IMR-90 (cell line): ENCODE results near the gene G6PC2. TPM values are rescaled to one million over a fixed set of nuclear protein-coding genes. Genes with fewer than 3 reads are reported as not detected.

Experiments
- ATAC-seq: fragments of 200-7000 bp; cut with Tn5 transposase; 2 replicates; pipeline ENCODE4 v1.9.1; 2020; ENCODE audit warnings: low read depth, mild to moderate bottlenecking, moderate library complexity
- BruUV-seq: library from RNA; stranded (reverse); fragments of 400-500 nt; replicated peaks from 2 replicates; lab custom pipeline; 2021; lab: Mats Ljungman, UMichigan
- CTCF ChIA-PET: fragments of 300-600 bp; formaldehyde crosslinking; extraction: SDS; loops from one replicate; lab custom pipeline; 2021; ENCODE audit warnings: antibody characterized with exemption; lab: Yijun Ruan, JAX
- POLR2A ChIA-PET: fragments of 300-600 bp; sonication (Branson Sonifier 250); formaldehyde crosslinking; loops from one replicate; lab custom pipeline; 2022; ENCODE audit warnings: antibody characterized with exemption; ENCODE audit not compliant: unreplicated experiment; lab: Charles Lee
- DNase-seq: peaks from one replicate; pipeline ENCODE4 v3.0.0; 2013
- H2AFZ ChIP-seq: replicated peaks from 2 replicates; pipeline ENCODE3; 2013; ENCODE audit warnings: low read length, mild to moderate bottlenecking; ENCODE audit not compliant: poor library complexity
- H2AK5ac ChIP-seq: 2 replicates; pipeline ENCODE4 v1.6.1; 2013; ENCODE audit warnings: low read depth, low read length, inconsistent platforms
- H2AK9ac ChIP-seq: replicated peaks from 2 replicates; pipeline ENCODE3; 2013; ENCODE audit warnings: mild to moderate bottlenecking, low read depth, low read length, moderate library complexity; ENCODE audit not compliant: poor library complexity
- H2BK120ac ChIP-seq: 2 replicates; pipeline ENCODE4 v1.6.1; 2013; ENCODE audit warnings: low read depth, low read length, inconsistent platforms
- H2BK15ac ChIP-seq: 3 replicates; pipeline ENCODE4 v1.6.1; 2013; ENCODE audit warnings: low read depth, low read length, inconsistent platforms
- H2BK20ac ChIP-seq: 2 replicates; pipeline ENCODE4 v1.6.1; 2013; ENCODE audit warnings: low read depth, mild to moderate bottlenecking, inconsistent platforms, low read length, moderate library complexity
- H2BK5ac ChIP-seq: 2 replicates; pipeline ENCODE4 v1.6.1; 2013; ENCODE audit warnings: mild to moderate bottlenecking, low read depth, low read length, inconsistent platforms; ENCODE audit not compliant: poor library complexity, severe bottlenecking
- H3K14ac ChIP-seq: replicated peaks from 2 replicates; pipeline ENCODE4 v1.6.1; 2013; ENCODE audit warnings: low read depth, low read length, inconsistent platforms
- H3K18ac ChIP-seq: 2 replicates; pipeline ENCODE4 v1.6.1; 2013; ENCODE audit warnings: low read depth, low read length, control low read depth
- H3K23ac ChIP-seq: 2 replicates; pipeline ENCODE4 v1.6.1; 2013; ENCODE audit warnings: low read depth, low read length, inconsistent platforms
- H3K27ac ChIP-seq: 2 replicates; pipeline ENCODE4 v1.5.1; 2013; ENCODE audit warnings: mild to moderate bottlenecking, control low read depth, low read length; ENCODE audit not compliant: insufficient read depth
- H3K27me3 ChIP-seq: 2 replicates; pipeline ENCODE4 v1.6.1; 2013; ENCODE audit warnings: low read length; ENCODE audit not compliant: control insufficient read depth, insufficient read depth
- H3K36me3 ChIP-seq: 2 replicates; pipeline ENCODE4 v1.6.1; 2013; ENCODE audit warnings: low read length, mixed read lengths; ENCODE audit not compliant: control insufficient read depth, insufficient read depth
- H3K4ac ChIP-seq: 2 replicates; pipeline ENCODE4 v1.6.1; 2013; ENCODE audit warnings: low read depth, low read length, inconsistent platforms
- H3K4me1 ChIP-seq: 2 replicates; pipeline ENCODE4 v1.6.1; 2013; ENCODE audit warnings: low read length, mixed read lengths; ENCODE audit not compliant: control insufficient read depth, insufficient read depth
- H3K4me2 ChIP-seq: 2 replicates; pipeline ENCODE4 v1.6.1; 2013; ENCODE audit warnings: low read depth, mild to moderate bottlenecking, control low read depth, low read length, moderate library complexity
- H3K4me3 ChIP-seq: 2 replicates; pipeline ENCODE4 v1.5.1; 2013; ENCODE audit warnings: low read depth, mild to moderate bottlenecking, control low read depth, low read length, moderate library complexity; ENCODE audit not compliant: insufficient read depth
- H3K56ac ChIP-seq: 2 replicates; pipeline ENCODE4 v1.6.1; 2013; ENCODE audit warnings: low read length, inconsistent platforms; ENCODE audit not compliant: insufficient read depth; ENCODE audit errors: extremely low read depth
- H3K79me1 ChIP-seq, 2 experiments: 2 replicates each; pipeline ENCODE4 v1.6.1; 2013; ENCODE audit warnings: low read length in 2 of 2, inconsistent platforms in 1 of 2, low read depth in 1 of 2
- H3K9ac ChIP-seq: 2 replicates; pipeline ENCODE4 v1.6.1; 2013; ENCODE audit warnings: low read depth, low read length, control low read depth
- H3K9me1 ChIP-seq: 2 replicates; pipeline ENCODE4 v1.6.1; 2013; ENCODE audit warnings: low read length, inconsistent platforms; ENCODE audit not compliant: insufficient read depth
- H3K9me3 ChIP-seq: 2 replicates; pipeline ENCODE4 v1.6.1; 2013; ENCODE audit warnings: low read length; ENCODE audit not compliant: control insufficient read depth, insufficient read depth
- H4K20me1 ChIP-seq: 2 replicates; pipeline ENCODE4 v1.6.1; 2013; ENCODE audit warnings: low read length, inconsistent platforms; ENCODE audit not compliant: insufficient read depth
- H4K5ac ChIP-seq: 2 replicates; pipeline ENCODE4 v1.6.1; 2013; ENCODE audit warnings: mild to moderate bottlenecking, low read depth, low read length, control low read depth
- H4K8ac ChIP-seq, 2 experiments: 2 replicates each; pipeline ENCODE4 v1.6.1; 2013; ENCODE audit warnings: low read depth in 2 of 2, low read length in 2 of 2, control low read depth in 1 of 2, inconsistent platforms in 1 of 2
- H4K91ac ChIP-seq: 2 replicates; pipeline ENCODE4 v1.6.1; 2013; ENCODE audit warnings: low read depth, low read length, inconsistent platforms; ENCODE audit not compliant: insufficient read depth
- BHLHE40 ChIP-seq: fragments of 150-350 bp; IDR thresholded peaks from 2 replicates; pipeline ENCODE4 v1.6.1; 2016; ENCODE audit warnings: mild to moderate bottlenecking, low read depth, low read length
- CEBPB ChIP-seq: IDR thresholded peaks from 2 replicates; pipeline ENCODE4 v1.6.1; 2012; ENCODE audit warnings: low read depth, low read length, improper control_type of control experiment
- CHD1 ChIP-seq: IDR thresholded peaks from 2 replicates; pipeline ENCODE4 v1.6.1; 2012; ENCODE audit warnings: low read depth, low read length, improper control_type of control experiment
- CTCF ChIP-seq: conservative IDR thresholded peaks from 2 replicates; pipeline ENCODE4 v1.5.1; 2012; ENCODE audit warnings: mild to moderate bottlenecking, low read depth, low read length, improper control_type of control experiment
- ELK1 ChIP-seq: fragments of 150-350 bp; IDR thresholded peaks from 2 replicates; pipeline ENCODE4 v1.6.1; 2016; ENCODE audit warnings: low read depth, mild to moderate bottlenecking, low read length, moderate library complexity, borderline replicate concordance
- MAFK ChIP-seq: IDR thresholded peaks from 2 replicates; pipeline ENCODE4 v1.6.1; 2012; ENCODE audit warnings: low read depth, low read length, improper control_type of control experiment
- MAZ ChIP-seq: IDR thresholded peaks from 2 replicates; pipeline ENCODE4 v1.6.1; 2012; ENCODE audit warnings: low read depth, mild to moderate bottlenecking, low read length, improper control_type of control experiment, moderate library complexity, borderline replicate concordance
- MXI1 ChIP-seq: IDR thresholded peaks from 2 replicates; pipeline ENCODE4 v1.6.1; 2012; ENCODE audit warnings: low read depth, mild to moderate bottlenecking, low read length, moderate library complexity, borderline replicate concordance
- NFE2L2 ChIP-seq: fragments of 150-350 bp; IDR thresholded peaks from 2 replicates; pipeline ENCODE4 v1.6.1; 2016; ENCODE audit warnings: low read depth, mild to moderate bottlenecking, low read length
- POLR2A ChIP-seq: IDR thresholded peaks from 2 replicates; pipeline ENCODE4 v1.6.1; 2012; ENCODE audit warnings: mild to moderate bottlenecking, low read depth, low read length
- RCOR1 ChIP-seq: IDR thresholded peaks from 2 replicates; pipeline ENCODE4 v1.6.1; 2012; ENCODE audit warnings: mild to moderate bottlenecking, low read length, improper control_type of control experiment; ENCODE audit not compliant: insufficient replicate concordance
- RFX5 ChIP-seq: IDR thresholded peaks from 2 replicates; pipeline ENCODE4 v1.8.0; 2012; ENCODE audit warnings: low read depth, mild to moderate bottlenecking, low read length, moderate library complexity
- SMC3 ChIP-seq: fragments of 150-350 bp; IDR thresholded peaks from 2 replicates; pipeline ENCODE4 v1.6.1; 2016; ENCODE audit warnings: low read depth, mild to moderate bottlenecking, antibody characterized with exemption, low read length, moderate library complexity
- USF2 ChIP-seq: fragments of 150-350 bp; IDR thresholded peaks from 2 replicates; pipeline ENCODE4 v1.6.1; 2017; ENCODE audit warnings: mild to moderate bottlenecking, antibody characterized with exemption, low read length, low read depth
- WGBS, 2 experiments: methylation state at CpG; one replicate each; pipeline versions ENCODE4 v1.1.5 to v1.1.7; 2013; ENCODE audit warnings: missing lambda C conversion rate in 2 of 2; ENCODE audit not compliant: insufficient read length in 1 of 2; ENCODE audit errors: extremely low coverage in 2 of 2; 5-methylcytosine and 5-hydroxymethylcytosine counted together
- dilution Hi-C: fragments of 300-500 bp; cut with HindIII; formaldehyde crosslinking; loops from one replicate; pipeline ENCODE4 v1.14.3; 2018; ENCODE audit warnings: low sequenced_read_pairs; ENCODE audit not compliant: unreplicated experiment
- in situ Hi-C: fragments of 300-500 bp; cut with MboI; formaldehyde crosslinking; loops from 3 replicates; pipeline ENCODE4 v1.14.3; 2019; ENCODE audit warnings: low sequenced_read_pairs, inconsistent platforms, mixed read lengths
- intact Hi-C: fragments of 100-400 bp; cut with micrococcal nuclease; formaldehyde crosslinking; loops from 2 replicates; pipeline ENCODE4 v1.10.0; 2022
- polyA plus RNA-seq, 3 experiments: library from polyadenylated mRNA; depleted of rRNA; stranded (reverse); fragments of >200 nt; gene quantifications; 2 replicates each; pipeline ENCODE4 v1.2.3, GENCODE V29; 2012; ENCODE audit warnings: low replicate concordance in 1 of 3
- total RNA-seq: library from RNA; depleted of rRNA; stranded (reverse); fragments of >200 nt; gene quantifications from 2 replicates; pipeline ENCODE4 v1.2.3, GENCODE V29; 2012

The G6PC2 gene
- total and polyA plus RNA-seq, 2 of the 4 experiments (the other 2 are of a cell fraction): not detected

GRCh38 chr2:168858146-168858545 is 42.9 kb upstream of the G6PC2 start:
- Histone ChIP-seq H3K56ac (no peak overlapping the region), H3K27me3 (no peaks in the 10 kb centered on the region), H3K18ac (no peak overlapping the region), H3K4ac (no peak overlapping the region), H3K79me1 (no peaks in the 10 kb centered on the region), H2AFZ (no peak overlapping the region), H2AK5ac (no peak overlapping the region), H2BK120ac (no peak overlapping the region), H2AK9ac (no peak overlapping the region), H4K8ac (no peak overlapping the region), H2BK20ac (no peak overlapping the region), H3K9me3 (no peaks in the 10 kb centered on the region), H3K36me3 (no peaks in the 10 kb centered on the region), H3K4me2 (no peak overlapping the region), H3K27ac (no peak overlapping the region), H3K9ac (no peak overlapping the region), H3K4me3 (no peak overlapping the region), H2BK5ac (no peak overlapping the region), H4K20me1 (no peaks in the 10 kb centered on the region), H3K14ac (no peak overlapping the region), H3K9me1 (no peaks in the 10 kb centered on the region), H2BK15ac (no peak overlapping the region), H4K91ac (no peak overlapping the region), H3K23ac (no peak overlapping the region), H3K4me1 (peaks cover 1% of the 10 kb centered on the region; the same call in 1 of the 2 replicates), H4K5ac (no peak overlapping the region)
- in situ Hi-C loops: no loop called here
- BruUV-seq: no TSS peak
- TF ChIP-seq SMC3 (no peak), CEBPB (no peak), ELK1 (no peak), RCOR1 (no peak), BHLHE40 (no peak), MAFK (no peak), CHD1 (no peak), USF2 (no peak), MAZ (no peak), RFX5 (no peak), POLR2A (no peak), CTCF (no peak), NFE2L2 (no peak), MXI1 (no peak)
- ChIA-PET CTCF (no interaction called here), POLR2A (no interaction called here)
- no CpG with 5 or more reads among the region's 2 CpGs for WGBS, 2 experiments
- ATAC-seq (peak; percentile 48), DNase-seq (peak; percentile 50)
- dilution Hi-C loops: no loop called here
- intact Hi-C loops: no loop called here
